SK-N-MC (cell line): Measurements from ENCODE around the gene GJB6.

ENCODE experiments used
- EZH2 ChIP-seq: fragments of 200-600 bp; sonication (generic); IDR thresholded peaks from one replicate; pipeline ENCODE4 v1.6.1; 2017; ENCODE audit warnings: antibody characterized with exemption
- FOXP2 ChIP-seq: optimal IDR thresholded peaks from 2 replicates; pipeline ENCODE3; 2011; ENCODE audit warnings: mild to moderate bottlenecking, moderate library complexity; ENCODE audit not compliant: insufficient read depth; ENCODE audit errors: extremely low read length, control extremely low read depth
- POLR2AphosphoS5 ChIP-seq: IDR thresholded peaks from 2 replicates; pipeline ENCODE4 v1.6.1; 2012; ENCODE audit warnings: mild to moderate bottlenecking, low read depth, low read length, borderline replicate concordance

GRCh38 chr13:20264271-20265018 is 32.3 kb upstream of the GJB6 start:
- TF ChIP-seq EZH2 = no peak
- TF ChIP-seq POLR2AphosphoS5 = no peak
- no peak for TF ChIP-seq FOXP2
